OCI-LY3 (cell line): ENCODE results near the gene ST6GALNAC2.
"Not testable (repeated sequence)": the region's sequence is repeated elsewhere in the genome, so short reads cannot be mapped to it uniquely, and the experiment has no call there.

Experiments used
- CTCF ChIP-seq: fragments of 200-600, 300-600 bp; sonication (generic); IDR thresholded peaks from 2 replicates; pipeline ENCODE4 v1.5.1; 2014; ENCODE audit warnings: antibody characterized with exemption, low read length, low read depth
- EZH2phosphoT487 ChIP-seq: fragments of 200-600 bp; shearing (Covaris generic); IDR thresholded peaks from 2 replicates; pipeline ENCODE4 v1.6.1; 2018; ENCODE audit warnings: antibody characterized with exemption, mixed run types, low read depth

- TF ChIP-seq CTCF, EZH2phosphoT487: not testable (repeated sequence)
These were observed 60.2 kb downstream of the ST6GALNAC2 start for GRCh38 chr17:76525513-76525833.
